Fibroblast of villous mesenchyme (primary cell): Measurements from ENCODE around the gene MTIF2. TPM values are rescaled to one million over a fixed set of nuclear protein-coding genes. Genes with fewer than 3 reads are reported as not detected.
"Not testable (repeated sequence)": the region's sequence is repeated elsewhere in the genome, so short reads cannot be mapped to it uniquely, and the experiment has no call there.

ENCODE experiments used
- DNase-seq: peaks from one replicate; pipeline ENCODE4 v3.0.0-alpha.2; 2010; ENCODE audit warnings: low read depth
- H3K4me3 ChIP-seq: 2 replicates; pipeline ENCODE4 v1.5.1; 2011; ENCODE audit warnings: low read depth, mild to moderate bottlenecking, low read length
- total RNA-seq: library from RNA; depleted of rRNA; stranded (reverse); fragments of >200 nt; gene quantifications from 2 replicates; pipeline ENCODE4 v1.2.3, GENCODE V29; 2012
- TF ChIP-seq, protein P1 (sequence below): IDR thresholded peaks from 2 replicates; pipeline ENCODE4 v1.5.1; 2012; ENCODE audit warnings: low read depth, mild to moderate bottlenecking, low read length; ENCODE audit not compliant: insufficient read depth

MTIF2 gene
- total RNA-seq, 1 donor = 40.2 TPM

DNA sequence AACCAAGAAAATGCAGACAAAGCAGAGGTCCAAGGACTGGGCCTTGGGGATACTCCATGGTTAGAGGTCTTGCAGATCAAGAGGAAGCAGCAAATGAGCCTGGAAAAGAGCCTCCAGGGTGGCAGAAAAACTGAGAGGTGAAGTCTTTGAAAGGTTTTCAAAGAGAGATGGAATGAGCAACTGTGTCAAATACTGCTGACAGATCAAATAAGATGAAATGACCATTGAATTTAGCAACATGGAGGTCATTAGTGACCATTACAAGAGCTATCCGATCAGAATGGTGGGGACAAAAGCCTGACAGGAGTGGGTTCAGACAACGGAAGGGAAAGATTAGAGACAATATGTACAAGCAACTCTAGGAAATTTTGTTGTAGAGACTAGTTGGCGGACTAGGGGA is 38.5 kb downstream of the MTIF2 start:
- TF ChIP-seq, protein P1, sequence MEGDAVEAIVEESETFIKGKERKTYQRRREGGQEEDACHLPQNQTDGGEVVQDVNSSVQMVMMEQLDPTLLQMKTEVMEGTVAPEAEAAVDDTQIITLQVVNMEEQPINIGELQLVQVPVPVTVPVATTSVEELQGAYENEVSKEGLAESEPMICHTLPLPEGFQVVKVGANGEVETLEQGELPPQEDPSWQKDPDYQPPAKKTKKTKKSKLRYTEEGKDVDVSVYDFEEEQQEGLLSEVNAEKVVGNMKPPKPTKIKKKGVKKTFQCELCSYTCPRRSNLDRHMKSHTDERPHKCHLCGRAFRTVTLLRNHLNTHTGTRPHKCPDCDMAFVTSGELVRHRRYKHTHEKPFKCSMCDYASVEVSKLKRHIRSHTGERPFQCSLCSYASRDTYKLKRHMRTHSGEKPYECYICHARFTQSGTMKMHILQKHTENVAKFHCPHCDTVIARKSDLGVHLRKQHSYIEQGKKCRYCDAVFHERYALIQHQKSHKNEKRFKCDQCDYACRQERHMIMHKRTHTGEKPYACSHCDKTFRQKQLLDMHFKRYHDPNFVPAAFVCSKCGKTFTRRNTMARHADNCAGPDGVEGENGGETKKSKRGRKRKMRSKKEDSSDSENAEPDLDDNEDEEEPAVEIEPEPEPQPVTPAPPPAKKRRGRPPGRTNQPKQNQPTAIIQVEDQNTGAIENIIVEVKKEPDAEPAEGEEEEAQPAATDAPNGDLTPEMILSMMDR = no peak
- H3K4me3 ChIP-seq = no peak overlapping the region
- no peak for DNase-seq

DNA sequence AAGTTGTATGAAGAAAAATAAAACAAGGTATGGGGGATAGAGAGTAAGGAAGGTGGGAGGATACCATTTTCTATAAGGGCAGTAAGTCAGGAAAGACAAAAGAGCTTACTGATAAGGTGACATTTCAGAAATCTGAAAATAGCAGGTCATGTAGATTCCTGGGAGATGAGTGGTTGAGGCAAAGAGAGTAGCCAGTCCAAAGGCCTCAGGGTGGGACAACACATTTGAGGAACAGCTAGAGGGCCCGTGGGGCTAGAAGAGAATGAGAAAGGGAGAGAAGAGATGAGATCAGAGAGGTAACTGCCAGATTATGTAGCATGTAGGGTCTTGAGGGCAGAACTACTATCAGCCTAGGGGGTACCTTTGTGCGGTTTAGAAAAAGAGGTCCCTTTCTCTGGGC is 39.8 kb downstream of the MTIF2 start:
- DNase-seq = no peak
- TF ChIP-seq, protein P1 = no peak
- no peak overlapping the region for H3K4me3 ChIP-seq

DNA sequence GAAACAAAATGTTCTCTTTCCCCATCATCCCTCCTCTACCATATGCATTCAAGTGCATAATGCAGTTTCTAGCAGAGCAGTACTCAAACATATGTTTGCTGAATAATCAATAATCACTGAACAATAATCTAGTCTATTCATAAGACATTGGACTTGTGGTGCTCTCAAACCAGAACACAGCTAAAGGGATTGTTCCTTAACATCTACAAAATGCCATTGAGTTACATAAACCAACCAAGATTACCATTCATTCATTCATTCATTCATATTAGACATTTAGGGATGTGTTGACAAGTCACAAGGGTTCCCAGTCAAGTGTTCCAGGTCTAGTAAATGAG is 40.8 kb downstream of the MTIF2 start:
- DNase-seq = no peak
- H3K4me3 ChIP-seq = no peak overlapping the region
- TF ChIP-seq, protein P1 = no peak

DNA sequence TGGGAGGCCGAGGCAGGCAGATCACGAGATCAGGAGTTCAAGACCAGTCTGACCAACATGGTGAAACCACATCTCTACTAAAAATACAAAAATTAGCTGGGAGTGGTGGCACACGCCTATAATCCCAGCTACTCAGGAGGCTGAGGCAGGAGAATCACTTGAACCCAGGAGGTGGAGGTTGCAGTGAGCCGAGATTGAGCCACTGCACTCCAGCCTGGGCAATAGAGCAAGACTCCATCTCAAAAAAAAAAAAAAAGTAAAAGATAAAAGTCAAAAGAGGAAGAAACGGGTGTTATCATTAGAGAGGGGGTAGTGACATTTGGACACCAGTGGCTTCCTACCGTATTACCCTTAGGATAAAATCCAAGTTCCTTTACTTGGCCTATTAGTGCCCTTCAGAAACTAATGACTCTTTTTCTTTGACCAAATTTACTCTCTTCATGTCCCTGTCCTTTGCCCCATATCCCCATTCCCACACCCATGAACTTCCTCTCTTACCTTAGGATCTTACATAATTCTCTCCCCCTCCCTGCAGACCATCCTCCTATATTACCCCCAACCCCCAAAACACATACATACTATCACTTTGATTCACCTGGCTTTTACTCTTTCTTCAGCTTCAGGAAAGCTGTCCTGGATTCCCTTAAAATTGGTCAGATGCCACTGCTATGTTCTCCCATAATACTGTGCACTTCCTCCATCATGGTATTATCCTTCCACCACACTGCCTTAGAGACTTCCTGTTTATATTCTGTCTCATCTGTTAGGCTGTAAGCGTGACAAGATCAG is 41.4 kb downstream of the MTIF2 start:
- DNase-seq = peak; percentile 77

DNA sequence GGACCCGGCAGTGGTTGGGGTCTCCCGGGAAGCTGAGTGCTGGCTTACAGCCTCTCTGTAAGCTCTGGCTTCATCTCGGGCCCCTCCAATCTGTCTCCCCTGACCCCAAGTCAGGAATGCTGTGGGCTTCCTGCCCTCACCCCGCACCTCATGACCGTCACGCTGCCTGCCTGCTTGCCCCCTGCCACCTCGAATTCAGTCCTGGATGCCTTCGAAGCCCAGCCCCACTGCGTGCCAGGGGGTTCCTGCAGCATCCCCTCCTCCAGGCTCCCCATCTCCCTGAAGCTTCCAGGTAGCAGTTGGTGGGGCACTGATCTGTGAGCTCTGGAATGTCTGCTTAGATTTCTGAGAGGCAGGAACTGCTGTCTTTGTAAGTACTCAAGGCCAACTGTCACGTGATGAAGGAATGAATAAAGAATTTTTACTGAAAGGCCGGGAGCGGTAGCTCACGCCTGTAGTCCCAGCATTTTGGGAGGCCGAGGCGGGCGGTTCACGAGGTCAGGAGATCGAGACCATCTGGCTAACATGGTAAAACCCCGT is 43.5 kb downstream of the MTIF2 start:
- H3K4me3 ChIP-seq = no peak overlapping the region
- TF ChIP-seq, protein P1 = no peak
- no peak for DNase-seq

More for the DNA sequence above, 41.4 kb downstream of the MTIF2 start:
- not testable (repeated sequence) for H3K4me3 ChIP-seq

DNA sequence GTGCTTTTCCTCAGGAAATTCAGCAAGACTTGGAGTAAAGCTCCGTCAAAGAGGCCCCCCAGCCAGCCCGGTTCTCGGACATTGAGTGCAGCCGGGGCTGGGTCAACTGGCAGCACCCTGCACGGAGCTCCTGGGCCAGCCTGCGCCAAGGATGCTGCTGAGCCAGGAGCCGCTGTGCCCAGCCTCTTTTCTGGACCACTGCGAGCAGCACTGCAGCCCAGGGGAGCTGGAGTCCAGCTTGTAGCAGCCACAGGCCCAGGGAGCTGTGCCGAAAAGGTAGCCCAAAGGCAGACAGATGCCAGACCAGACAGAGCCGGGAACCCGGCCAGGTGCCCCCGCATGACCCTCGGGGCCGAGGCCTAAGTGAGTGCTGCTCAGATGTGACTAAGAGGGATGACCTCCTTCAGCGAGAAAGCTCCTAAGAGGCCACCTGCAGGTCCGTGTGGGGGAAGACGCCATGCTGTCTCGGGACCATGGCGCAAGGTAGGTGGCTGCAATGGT is 44.2 kb downstream of the MTIF2 start:
- DNase-seq = no peak
- no peak overlapping the region for H3K4me3 ChIP-seq
- TF ChIP-seq, protein P1 = no peak

DNA sequence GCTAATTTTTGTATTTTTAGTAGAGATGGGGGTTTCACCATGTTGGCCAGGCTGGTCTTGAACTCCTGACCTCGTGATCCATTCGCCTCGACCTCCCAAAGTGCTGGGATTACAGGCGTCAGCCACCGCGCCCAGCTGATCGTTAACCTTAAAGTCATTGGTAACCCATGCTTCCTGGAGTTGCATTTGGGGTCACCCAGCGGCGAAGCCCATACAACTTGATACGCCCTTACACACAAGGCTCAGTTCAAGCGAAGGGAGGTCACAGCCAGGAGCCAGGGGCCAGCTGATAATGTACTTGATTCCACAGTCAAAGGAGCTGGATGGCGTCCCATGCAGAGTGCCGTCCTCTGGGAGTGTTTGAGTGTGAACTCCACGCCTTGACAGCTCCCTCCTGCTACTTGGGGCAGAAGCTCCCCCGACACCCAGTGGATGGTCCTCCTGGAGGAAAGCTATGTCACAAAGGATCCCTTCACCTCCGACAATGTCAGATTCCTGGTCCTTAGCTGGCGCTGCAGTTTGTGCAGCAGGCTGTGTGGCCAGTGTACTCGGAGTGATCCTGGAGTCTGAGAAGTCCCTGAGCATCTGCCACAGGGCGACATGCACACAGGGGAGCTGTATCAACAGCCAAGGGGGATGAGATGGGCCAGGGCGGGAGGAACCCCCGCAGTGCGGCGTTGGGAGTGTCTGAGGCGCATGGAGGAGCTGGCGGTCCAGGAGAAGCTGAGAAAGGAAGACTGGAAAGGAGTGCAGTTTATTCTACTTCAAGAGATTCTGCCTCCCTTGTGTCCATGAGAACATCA is 44.9 kb downstream of the MTIF2 start:
- DNase-seq = no peak
- TF ChIP-seq, protein P1 = no peak
- H3K4me3 ChIP-seq = no peak overlapping the region
